ENCODE data around the gene SLC25A25.

SLC25A25 gene

DNA sequence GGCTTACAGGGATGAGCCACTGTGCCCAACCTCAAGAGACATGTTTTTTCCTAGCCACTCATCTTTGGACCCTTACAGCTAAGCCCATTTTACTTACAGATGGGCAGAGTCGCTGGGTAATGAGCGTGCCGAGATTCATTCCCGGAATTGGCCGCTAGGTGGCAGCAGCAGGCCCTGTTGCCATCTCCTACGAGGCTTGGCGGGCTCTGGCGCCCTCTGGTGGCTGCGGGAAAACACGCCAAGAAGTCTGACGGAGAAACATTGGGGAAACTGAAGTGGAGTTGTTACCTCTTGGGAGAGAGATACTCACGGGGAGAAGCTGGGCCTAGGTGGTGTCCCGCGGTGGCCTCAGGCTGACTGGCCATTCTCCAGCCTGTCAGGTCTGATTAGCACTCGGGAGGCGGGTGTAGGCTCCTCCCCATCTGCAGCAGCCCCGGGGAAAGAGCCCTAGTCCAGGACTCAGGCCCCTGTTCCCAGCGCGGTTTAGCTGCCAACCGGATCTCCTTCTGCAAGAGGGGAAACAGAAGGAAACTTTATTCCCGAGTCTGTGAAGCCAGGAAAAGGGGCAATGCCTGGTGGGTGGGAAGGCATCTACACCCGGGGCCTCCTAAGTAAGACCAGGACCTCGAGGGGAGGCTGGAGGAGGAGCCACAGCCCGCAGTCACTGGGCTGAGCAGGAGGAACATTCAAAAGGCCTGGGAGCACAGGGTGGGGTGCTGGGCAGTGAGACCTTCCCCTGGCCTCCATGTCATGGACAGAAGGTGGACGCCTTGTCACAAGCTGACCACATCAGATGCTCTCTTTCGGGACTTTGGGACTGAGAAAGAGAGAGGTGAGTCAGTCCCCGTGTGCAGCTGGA is 49.8 kb downstream of the SLC25A25 start:
- in situ Hi-C loops (cut with HindIII; ENCODE audit: low pct_ligation_motif_present, low pct_unique_long_range_greater_than_20kb, low sequenced_read_pairs) = no loop called here

DNA sequence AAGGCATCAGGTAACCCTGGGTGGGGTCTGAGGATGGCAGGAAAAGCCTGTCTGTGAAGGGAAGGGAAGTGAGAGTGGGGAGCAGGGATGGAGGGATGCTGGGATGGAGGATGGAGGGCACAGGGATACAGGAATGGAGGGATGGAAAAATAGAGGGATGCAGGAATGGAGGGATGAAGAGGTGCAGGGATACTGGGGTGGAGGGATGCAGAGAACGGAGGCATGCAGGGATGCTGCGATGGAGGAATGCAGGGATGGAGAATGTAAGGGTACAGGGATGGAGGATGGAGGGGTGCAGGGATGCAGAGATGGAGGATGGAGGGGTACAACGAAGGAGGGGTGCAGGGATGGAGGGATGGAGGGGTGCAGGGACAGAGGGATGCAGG is 50.4 kb downstream of the SLC25A25 start:
- DNase-seq = no peak
- in situ Hi-C loops (cut with HindIII; ENCODE audit: low pct_ligation_motif_present, low pct_unique_long_range_greater_than_20kb, low sequenced_read_pairs) = no loop called here

More for the DNA sequence above, 49.8 kb downstream of the SLC25A25 start:
- peak; percentile 82 for DNase-seq

DNA sequence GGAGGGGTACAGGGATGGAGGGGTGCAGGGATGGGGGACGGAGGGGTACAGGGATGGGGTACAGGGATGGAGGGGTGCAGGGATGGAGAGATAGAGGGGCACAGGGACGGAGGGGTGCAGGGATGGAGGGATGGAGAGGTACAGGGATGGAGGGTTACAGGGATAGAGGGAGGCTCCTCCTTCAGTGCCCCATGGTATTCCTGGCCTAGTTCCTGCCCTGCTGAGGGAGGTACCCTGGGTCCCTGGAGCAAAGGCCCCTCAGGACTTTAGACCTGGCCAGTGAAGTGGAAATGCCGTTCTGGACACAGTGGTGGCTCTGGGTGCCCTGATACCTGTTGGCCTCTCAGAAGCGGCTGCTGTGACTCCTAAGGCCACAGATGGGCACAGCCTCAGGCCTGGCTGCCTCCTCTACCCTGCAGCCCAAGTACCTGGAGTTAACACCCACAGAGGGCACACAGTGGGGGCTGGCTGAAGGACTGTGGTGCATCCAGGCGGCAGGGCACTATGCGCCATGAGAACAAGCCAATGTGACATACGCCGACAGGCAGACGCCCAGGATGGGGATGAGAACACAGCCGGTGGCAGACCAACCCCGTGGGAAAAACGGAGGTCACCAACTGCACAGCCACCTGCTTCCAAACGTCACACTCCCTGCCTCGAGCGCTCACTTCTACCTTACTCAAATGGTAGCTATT is 51.1 kb downstream of the SLC25A25 start:
- DNase-seq = no peak
- in situ Hi-C loops (cut with HindIII; ENCODE audit: low pct_ligation_motif_present, low pct_unique_long_range_greater_than_20kb, low sequenced_read_pairs) = no loop called here

DNA sequence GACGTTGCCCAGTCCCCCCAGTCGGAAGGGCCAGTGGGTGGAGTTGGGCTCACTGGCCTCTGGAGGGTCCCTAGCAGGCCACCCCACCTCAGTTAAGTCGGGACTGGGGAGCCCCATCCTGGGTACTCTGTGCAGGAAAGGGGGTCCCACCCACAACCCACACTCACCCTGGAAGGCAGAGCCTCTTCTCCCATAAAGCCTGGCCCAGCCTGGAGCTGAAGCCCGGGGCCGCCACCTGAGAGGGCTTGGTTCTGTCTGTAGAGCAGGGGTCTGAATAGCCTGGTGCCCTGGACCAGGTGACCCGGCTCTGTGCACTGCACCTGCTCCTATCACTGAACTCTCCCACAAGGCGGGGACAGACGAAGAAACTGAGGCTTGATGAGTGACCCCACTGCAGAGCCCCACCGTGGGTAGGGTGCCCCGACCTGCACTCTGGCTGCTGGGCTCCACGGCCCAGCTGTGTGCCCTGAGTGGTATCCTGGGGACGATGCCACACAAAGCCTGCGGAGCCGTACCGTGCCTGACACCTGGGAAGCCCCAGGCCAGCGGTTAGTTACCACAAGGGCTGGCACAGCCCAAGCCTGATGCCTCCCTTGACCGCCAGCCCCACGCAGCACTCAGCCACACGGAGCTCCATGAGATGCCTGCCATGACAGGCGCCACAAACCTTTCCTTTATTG is 52.2 kb downstream of the SLC25A25 start:
- in situ Hi-C loops (cut with HindIII; ENCODE audit: low pct_ligation_motif_present, low pct_unique_long_range_greater_than_20kb, low sequenced_read_pairs) = no loop called here
- DNase-seq = no peak

DNA sequence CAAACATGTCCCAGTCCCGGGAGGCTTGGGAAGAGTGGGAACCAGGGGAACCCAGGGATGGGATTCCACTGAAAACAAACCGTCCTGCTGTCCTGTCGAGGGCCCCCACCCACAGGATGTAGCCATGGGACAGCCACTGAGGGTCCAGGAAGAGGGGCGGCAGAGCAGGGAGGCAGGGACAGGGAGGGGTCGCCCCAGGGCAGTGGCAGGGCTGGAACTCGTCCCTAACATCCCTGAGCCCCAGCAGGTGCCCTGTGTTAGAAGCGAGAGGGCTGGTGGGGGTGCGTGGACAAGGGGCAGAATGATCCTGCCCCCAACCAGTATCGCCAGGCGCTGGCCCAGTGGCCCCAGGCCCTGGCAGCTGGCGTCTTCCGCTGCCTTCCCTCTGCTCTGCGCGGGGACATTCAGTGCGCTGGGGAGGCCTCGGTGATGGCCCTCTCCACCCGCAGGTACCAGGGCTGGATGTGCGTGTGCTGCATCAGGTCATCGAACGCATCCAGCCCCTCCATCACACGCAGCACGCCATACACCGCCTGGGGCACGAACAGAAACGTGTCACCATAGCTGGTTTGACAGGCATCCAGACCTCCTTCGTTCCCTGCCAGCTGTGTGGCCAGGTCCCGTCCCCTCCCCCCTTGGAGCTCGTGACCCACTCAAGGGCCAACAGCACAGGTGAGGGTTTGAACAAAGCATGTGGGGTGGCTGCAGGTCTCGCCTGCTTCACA is 52.9 kb downstream of the SLC25A25 start:
- in situ Hi-C loops (cut with HindIII; ENCODE audit: low pct_ligation_motif_present, low pct_unique_long_range_greater_than_20kb, low sequenced_read_pairs) = no loop called here
- no peak for DNase-seq

DNA sequence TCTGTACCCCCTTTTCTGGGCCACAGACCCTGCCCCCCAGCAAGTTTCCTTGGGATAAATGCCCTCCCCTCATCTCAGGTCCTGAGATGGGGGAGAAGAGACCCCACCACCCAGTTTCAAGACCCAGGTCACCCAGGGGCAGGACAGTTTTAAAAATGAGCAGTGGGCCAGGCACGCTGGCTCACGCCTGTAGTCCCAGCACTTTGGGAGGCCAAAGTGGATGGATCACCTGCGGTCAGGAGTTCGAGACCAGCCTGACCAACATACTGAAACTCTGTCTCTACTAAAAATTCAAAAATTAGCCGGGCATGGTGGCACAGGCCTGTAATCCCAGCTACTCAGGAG is 53.4 kb downstream of the SLC25A25 start:
- no peak for DNase-seq
- in situ Hi-C loops (cut with HindIII; ENCODE audit: low pct_ligation_motif_present, low pct_unique_long_range_greater_than_20kb, low sequenced_read_pairs) = no loop called here

DNA sequence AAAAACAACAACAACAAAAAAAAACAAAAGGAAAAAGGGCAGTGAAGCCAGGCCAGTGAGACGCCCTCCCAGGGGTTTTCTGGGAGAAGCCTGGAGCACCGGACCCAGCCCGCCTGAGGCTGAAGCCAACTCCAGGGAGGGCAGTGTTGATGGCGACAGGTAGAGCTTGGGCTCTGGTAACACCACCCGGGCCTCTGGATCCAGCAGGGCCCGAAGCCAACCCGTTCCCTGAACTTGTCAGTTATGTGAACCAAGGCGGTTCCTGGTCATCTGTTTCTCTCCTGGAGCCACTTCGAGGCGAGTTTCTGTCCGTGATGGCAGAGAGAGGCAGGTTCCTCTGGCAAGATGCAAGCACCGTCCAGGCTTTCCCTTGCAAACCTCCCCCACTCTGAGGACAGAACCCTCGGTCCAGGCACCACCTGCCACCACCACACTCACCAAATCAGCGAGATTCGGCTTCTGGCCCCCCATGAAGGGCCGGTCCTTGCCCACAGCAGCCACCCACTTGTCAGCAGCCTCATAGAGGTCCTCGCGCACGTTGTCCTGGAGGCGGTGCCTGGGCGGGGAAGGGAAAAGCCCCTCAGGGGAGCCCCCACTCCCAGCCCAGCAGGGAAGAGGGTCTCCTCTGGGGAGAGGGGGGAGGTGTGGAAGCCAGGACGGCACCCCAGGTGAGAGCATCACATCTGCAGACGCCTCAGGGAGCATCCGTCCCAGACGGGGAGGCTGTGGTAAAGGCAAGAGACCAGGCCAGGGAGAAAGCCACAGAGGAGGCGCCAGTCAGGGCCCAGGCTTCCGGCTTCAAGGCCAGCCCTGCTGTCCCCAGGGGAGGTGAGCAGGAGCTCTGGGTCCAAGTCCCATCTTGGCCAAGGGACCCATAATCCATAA is 54.1 kb downstream of the SLC25A25 start:
- no peak for DNase-seq
- in situ Hi-C loops (cut with HindIII; ENCODE audit: low pct_ligation_motif_present, low pct_unique_long_range_greater_than_20kb, low sequenced_read_pairs) = no loop called here

DNA sequence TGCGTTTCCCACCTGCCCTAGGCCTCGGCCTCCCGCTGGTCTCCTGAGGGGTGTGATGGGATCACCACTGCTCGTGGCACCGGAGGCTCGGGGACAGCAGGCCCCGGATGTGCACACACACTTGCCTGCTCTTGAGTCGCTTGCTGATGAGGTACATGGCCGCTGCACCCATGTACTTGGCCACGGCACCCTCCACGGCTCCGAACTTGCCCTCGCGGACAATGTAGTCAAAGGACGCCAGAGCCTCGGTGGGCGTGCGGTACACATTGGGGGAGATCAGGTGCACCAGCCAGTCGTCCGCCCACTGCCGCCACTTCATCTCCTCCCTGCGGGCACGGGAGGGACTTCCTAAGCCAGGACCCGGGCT is 54.8 kb downstream of the SLC25A25 start:
- DNase-seq = no peak
- in situ Hi-C loops (cut with HindIII; ENCODE audit: low pct_ligation_motif_present, low pct_unique_long_range_greater_than_20kb, low sequenced_read_pairs) = no loop called here

DNA sequence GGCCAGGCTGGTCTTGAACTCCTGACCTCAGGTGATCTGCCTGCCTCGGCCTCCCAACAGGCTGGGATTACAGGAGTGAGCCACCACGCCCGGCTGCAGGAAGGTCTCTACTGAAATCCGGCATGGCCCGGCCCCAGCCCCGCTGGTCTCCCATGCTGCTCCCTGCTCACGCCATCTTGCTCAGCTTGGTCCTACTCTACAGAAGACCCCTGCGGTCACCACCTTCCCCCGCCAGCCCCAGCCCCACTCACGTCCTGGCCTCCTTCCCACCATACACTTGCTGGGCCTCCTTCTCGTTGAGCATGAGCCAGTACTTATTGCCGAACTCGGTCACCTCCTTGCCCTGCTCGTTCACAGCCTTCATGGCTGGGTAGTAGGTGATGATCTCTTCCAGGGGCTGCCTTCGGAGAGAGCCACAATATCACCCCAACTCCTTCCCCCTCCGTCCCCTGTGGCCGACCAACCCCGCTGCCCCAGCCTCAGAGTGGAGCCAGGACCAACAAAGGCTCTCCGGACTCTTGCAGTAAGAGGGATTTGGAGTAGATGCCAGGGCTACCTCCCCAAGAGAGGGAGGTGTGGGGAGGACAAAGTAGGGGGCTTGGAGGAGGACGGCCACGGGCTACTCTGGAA is 55.5 kb downstream of the SLC25A25 start:
- in situ Hi-C loops (cut with HindIII; ENCODE audit: low pct_ligation_motif_present, low pct_unique_long_range_greater_than_20kb, low sequenced_read_pairs) = no loop called here
- no peak for DNase-seq

DNA sequence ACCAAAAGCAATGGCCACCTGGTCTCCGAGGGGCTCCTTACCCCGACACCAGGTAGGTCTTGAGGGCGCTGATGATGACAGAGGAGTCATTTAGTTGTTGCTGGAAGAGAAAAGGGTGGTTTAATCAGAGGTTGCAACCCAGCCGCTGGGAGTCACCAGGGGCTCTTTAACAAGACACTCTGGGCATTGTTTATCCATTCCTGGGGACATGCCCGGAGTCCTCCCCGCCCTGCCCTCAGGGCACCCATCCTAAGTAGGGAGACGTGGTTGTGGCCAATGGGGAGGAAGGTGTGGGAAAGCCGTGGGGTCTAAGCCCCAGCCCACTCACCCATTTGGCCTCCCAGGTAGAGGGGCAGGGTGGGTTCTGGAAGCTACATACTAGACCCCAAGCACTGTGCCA is 56.4 kb downstream of the SLC25A25 start:
- in situ Hi-C loops (cut with HindIII; ENCODE audit: low pct_ligation_motif_present, low pct_unique_long_range_greater_than_20kb, low sequenced_read_pairs) = no loop called here
- no peak for DNase-seq

DNA sequence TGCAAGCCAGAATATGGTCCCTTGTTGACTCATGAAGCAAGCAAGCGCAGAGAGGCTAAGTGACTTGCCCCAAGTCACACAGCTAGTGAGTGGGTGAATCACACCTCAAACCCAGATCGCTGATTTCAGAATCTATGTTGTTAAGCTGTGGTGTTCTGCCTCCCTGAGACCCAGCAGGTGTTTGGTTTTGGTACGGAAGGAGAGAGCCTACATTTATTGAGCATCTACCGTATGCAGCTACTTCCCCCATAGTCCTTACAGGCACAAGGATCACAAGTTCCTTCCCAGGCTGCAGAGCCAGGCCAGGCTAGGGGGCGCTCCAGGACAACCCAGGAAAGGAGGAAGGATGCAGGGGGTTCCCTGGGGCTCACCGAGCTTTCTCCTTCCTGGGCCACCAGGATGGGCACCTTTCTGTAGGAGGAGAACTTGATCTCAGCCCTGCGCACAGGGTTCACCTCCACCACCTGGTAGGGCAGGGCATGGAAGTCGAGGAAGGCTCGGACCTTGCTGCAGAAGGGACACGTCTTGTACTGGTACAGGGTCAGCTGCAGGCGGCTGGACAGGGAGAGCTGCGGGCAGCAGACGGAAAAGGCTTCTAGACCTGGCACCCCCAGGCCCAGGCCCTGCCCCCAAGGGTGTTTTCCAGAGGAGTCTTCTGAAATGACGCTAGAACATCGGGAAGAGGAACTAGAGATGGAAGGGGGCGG is 57.0 kb downstream of the SLC25A25 start:
- in situ Hi-C loops (cut with HindIII; ENCODE audit: low pct_ligation_motif_present, low pct_unique_long_range_greater_than_20kb, low sequenced_read_pairs) = no loop called here

DNA sequence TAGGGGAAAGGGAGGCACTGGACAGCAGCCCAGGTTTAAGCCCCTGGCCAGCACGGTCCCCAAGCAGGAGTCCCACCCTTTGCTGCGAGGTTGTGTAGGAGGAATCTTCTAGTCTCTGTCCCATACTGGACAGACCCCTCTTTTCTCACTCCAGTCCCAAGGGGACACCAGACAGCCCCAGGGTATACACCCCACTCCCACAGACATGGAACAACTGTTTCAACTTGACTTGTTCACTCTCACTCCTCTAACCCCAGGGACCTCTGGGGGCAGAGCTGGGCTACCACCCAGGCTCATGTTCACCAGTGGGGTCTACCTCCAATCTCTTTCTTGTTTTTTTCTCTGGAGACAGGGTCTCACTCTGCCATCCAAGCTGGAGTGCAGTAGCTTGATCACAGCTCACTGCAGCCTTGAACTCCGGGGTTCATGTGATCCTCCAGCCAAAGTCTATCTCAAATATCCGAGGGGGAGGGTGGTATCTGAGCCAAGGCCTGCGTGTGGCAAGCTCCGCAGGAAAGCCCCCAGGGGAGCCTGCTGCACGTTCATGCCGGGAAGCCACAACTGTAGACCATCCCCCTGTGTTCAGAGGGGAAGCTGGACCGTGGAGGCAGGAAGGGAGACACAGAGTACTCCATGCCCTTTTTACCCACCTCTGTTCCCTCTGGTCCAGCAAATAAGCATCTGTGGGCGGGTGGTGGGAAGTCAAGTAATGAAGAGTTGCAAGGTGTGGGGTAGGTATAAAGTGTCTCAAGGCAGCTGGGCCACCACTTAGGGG is 57.7 kb downstream of the SLC25A25 start:
- no peak for DNase-seq
- in situ Hi-C loops (cut with HindIII; ENCODE audit: low pct_ligation_motif_present, low pct_unique_long_range_greater_than_20kb, low sequenced_read_pairs) = no loop called here

More for the DNA sequence above, 57.0 kb downstream of the SLC25A25 start:
- DNase-seq = peak; percentile 66

DNA sequence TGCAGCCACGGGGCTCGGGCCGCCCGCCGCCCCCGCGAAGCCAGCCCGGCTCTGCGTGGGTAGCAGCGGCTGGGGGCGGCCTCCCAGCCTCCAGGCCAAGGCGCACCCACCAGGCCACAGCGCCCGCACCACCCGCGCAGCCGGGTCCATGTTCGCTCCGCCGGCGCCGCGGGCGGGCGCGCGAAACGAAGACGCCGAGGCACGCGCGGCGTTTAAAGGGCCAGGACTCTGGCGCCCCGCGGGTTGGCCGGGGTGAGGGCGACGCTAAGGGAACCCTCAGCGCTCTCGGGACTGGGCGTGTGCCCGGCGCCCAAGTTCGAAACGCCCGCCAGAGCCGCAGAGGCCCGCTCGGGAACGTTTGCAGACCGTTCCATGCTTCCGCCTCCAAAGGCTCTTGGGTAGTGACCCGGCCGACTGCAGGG is 59.5 kb downstream of the SLC25A25 start, which contains the start of gene PTGES2:
PTGES2 (minus strand) TSS at position 162 of the 422 bp plus-strand sequence; CDS start at position 150, 12 bp downstream.
- DNase-seq = peak; percentile 80
- in situ Hi-C loops (cut with HindIII; ENCODE audit: low pct_ligation_motif_present, low pct_unique_long_range_greater_than_20kb, low sequenced_read_pairs) = no loop called here

DNA sequence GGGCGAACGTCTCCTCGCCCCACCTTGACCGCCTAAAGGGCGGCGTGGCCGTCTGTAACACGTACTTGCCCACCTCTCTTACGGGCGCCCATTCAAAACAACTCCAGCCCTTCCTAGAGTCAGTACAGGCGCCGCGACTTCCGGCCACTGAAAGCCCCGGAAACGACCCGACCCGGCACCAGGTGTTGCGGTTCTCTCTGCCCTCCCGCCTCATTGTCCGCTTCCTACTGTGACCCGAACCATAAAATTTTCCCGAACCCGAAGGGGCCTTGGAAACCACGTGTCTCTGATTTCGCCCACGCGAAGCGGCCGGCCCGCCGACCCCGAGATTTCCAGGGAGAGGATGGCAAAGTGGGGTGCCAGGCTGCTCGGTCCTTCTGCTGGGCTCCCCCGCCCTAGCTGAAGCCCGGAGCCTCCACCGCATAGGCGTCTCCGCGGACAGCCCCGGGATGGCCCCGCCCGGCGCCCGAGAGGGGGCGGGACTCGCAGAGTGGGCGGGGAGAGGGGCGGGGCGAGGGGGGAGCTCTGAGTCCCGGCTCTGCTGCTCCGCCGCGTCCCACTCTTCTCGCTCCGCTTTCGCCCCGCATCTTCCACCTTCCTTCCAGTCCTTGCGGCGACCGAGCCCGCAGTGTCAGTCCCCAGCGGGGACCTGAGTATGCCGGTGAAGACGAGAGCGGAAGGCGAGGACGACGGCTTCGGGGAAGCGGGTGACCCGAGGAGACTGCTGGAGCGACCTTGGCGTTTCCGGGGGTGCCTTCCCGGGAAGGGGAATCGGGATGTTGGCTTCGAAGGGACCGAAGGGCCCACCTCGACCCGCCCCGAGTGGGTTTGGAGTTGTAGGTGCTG is 60.2 kb downstream of the SLC25A25 start:
- DNase-seq = peak; percentile 88
- in situ Hi-C loops (cut with HindIII; ENCODE audit: low pct_ligation_motif_present, low pct_unique_long_range_greater_than_20kb, low sequenced_read_pairs) = no loop called here

DNA sequence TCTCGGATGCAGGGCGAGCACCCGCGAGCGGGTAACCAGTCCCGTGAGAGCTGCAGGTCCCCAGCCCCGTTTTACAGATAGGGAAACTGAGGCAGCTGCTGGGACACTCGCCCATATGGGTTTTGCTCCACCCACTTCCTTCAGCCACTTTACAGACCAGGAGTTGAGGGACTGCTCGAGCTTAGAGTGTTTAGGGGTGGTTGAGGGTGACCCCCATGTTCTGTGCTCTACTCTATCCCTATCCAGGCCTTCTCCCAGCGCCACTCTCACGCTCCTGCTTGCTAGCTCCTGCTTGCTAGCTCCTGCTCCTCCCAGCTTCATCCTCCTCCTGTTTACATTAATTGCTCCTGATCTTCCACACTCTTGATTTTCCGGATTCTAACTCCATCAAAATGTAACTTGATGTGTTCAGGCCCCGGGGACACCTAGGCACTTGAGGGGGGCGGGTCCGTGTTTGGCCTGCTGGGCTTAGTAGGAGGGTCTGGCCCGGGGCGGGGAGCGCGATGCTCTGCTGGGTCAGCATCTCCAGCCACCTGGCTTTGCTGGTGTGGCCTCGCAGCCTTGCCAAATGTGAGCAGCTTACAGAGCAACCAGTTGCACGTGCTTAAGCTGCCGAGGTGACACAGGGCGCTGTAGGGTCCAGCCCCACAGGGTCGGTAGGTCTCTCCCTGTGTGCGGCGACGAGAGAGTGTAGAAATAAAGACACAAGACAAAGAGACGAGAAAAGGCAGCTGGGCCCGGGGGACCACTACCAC is 61.0 kb downstream of the SLC25A25 start:
- in situ Hi-C loops (cut with HindIII; ENCODE audit: low pct_ligation_motif_present, low pct_unique_long_range_greater_than_20kb, low sequenced_read_pairs) = no loop called here

More for the DNA sequence above, 61.0 kb downstream of the SLC25A25 start:
- DNase-seq = no peak

Measured in ACHN (cell line).